Measurements from ENCODE around the gene ZNF629.
"Not testable (repeated sequence)": the region's sequence is repeated elsewhere in the genome, so short reads cannot be mapped to it uniquely, and the experiment has no call there.

The ZNF629 gene

GRCh38 chr16:30786936-30787612 lies at the start of gene ZNF629:
TSS of gene ZNF629 (minus strand) at chr16:30787205. CDS start at chr16:30784482, 2,723 bp downstream.
- DNase-seq (ENCODE audit: low read depth), result peak; percentile 72
- H3K4me3 ChIP-seq (ENCODE audit: low read depth, low read length), result peak within 1 kb of the TSS; percentile 97
- TF ChIP-seq CTCF (conservative IDR thresholded peaks at IDR 0.05; ENCODE audit: low read depth, low read length), result no peak

- TF ChIP-seq CTCF (conservative IDR thresholded peaks at IDR 0.05; ENCODE audit: low read depth, low read length), result no peak
- DNase-seq (ENCODE audit: low read depth), result no peak
- no peak overlapping the region for H3K4me3 ChIP-seq (ENCODE audit: low read depth, low read length)
Observed at GRCh38 chr16:30834130-30834740, 47.2 kb upstream of the ZNF629 start.

- no peak overlapping the region for H3K4me3 ChIP-seq (ENCODE audit: low read depth, low read length)
- DNase-seq (ENCODE audit: low read depth), result no peak
- TF ChIP-seq CTCF (conservative IDR thresholded peaks at IDR 0.05; ENCODE audit: low read depth, low read length), result no peak
Observed at GRCh38 chr16:30830072-30830417, 43.0 kb upstream of the ZNF629 start.

- TF ChIP-seq CTCF (conservative IDR thresholded peaks at IDR 0.05; ENCODE audit: low read depth, low read length), result no peak
- H3K4me3 ChIP-seq (ENCODE audit: low read depth, low read length), result no peak overlapping the region
- peak; percentile 4 for DNase-seq (ENCODE audit: low read depth)
Observed at GRCh38 chr16:30829130-30830071, 42.4 kb upstream of the ZNF629 start.

GRCh38 chr16:30821891-30822290 lies 34.9 kb upstream of the ZNF629 start:
- no peak for DNase-seq (ENCODE audit: low read depth)
- no peak overlapping the region for H3K4me3 ChIP-seq (ENCODE audit: low read depth, low read length)
- no peak for TF ChIP-seq CTCF (conservative IDR thresholded peaks at IDR 0.05; ENCODE audit: low read depth, low read length)

GRCh38 chr16:30821441-30821840 lies 34.4 kb upstream of the ZNF629 start:
- H3K4me3 ChIP-seq (ENCODE audit: low read depth, low read length); DNase-seq (ENCODE audit: low read depth): not testable (repeated sequence)

- no peak for DNase-seq (ENCODE audit: low read depth)
- TF ChIP-seq CTCF (conservative IDR thresholded peaks at IDR 0.05; ENCODE audit: low read depth, low read length), result no peak
- H3K4me3 ChIP-seq (ENCODE audit: low read depth, low read length), result no peak overlapping the region
Observed at GRCh38 chr16:30820952-30821421, 34.0 kb upstream of the ZNF629 start.

Measured in choroid plexus epithelial cell (primary cell).